Hematopoietic multipotent progenitor cell treated with erythropoietin and hydrocortisone succinate and interleukin-3 and kit ligand, for 6 days (in vitro differentiated cells): Measurements from ENCODE around the gene KRT38.

Experiments used
- DNase-seq: peaks from one replicate; pipeline ENCODE4 v3.0.0-alpha.2; 2015

Gene KRT38

DNA sequence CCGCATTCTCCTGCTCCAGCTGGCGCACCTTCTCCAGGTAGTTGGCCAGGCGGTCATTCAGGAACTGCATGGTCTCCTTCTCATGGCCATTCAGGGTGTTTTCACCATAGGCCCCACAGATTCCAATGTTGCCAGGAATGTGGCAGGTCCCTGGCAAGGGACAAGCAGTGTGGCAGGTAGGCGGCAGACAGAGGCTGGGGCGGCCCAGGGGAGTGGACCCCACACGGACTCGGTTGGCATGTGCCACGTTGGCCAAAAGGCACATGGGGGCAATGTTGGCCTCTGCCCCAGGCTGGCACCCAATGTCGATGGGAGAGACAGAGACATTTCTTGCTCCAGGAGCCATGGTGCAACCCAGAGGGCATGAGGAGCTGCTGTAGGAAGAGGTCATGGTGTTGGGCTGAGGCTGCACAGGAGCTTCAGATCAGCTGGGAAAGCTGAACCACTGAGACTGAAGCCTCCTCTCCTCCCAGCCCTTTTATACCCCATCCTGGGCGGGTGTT is at the start of gene KRT38:
Gene KRT38, minus strand, starts transcription at position 453 of the 503 bp plus-strand sequence. Its CDS starts 62 bp downstream, at position 391.
- DNase-seq, result no peak

- DNase-seq, result no peak
Observed at GRCh38 chr17:41489531-41489930, 48.7 kb upstream of the KRT38 start, which contains the start of gene KRT36. Gene KRT36, minus strand, starts transcription at chr17:41489910. Its CDS starts 46 bp downstream, at chr17:41489864.

GRCh38 chr17:41486809-41487530 is 46.2 kb upstream of the KRT38 start:
- DNase-seq, result peak; percentile 67

GRCh38 chr17:41486316-41486715 is 45.5 kb upstream of the KRT38 start:
- no peak for DNase-seq

DNA sequence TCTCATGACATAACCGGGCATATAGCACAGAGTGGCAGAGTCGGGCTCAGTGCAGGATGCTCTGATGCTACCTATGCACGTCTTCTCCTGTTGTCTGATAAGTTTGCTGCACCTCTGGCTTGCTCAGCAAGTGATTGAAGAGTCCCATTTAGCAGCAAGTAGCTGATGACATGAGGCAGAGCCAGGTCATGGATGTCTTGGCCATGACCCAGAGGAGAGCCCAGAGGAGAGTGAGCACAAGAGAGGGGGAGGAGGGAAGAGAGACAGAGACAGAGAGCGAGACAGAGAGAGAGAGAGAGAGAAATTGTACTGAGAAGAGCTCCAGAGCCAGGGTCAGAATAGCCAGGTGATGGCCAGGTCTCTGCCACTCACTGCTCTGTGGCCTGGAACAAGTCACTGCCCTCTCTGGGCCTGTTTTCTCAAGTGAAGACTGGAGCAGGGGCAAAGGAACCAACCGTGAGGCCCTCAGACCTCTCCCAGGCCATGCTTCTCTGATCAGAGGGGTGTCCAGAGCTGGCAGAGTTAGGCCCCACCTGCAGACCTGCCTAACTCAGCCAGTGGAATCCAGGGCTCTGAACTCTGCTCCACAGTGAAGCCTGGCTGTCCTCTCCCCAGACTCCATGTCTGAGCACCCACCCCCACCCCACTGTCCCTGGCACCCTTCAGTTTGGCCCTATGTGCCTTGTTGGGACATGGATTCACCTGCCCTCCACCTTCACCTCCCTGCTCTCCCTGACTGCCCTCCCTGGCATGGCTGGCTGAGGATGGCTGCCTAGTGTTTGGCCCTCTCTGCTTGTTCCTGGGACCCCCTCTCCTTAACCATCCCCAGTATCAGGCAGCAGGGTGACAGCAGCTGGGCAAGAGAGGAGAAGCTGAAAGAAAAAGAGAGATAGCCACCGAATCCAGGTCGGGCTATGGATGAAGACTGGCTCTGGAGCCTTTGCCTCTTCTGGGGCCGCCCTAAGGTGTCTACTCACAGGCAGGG is 44.4 kb upstream of the KRT38 start:
- no peak for DNase-seq

- peak; percentile 35 for DNase-seq
Observed at GRCh38 chr17:41483991-41484826, 43.4 kb upstream of the KRT38 start.

DNA sequence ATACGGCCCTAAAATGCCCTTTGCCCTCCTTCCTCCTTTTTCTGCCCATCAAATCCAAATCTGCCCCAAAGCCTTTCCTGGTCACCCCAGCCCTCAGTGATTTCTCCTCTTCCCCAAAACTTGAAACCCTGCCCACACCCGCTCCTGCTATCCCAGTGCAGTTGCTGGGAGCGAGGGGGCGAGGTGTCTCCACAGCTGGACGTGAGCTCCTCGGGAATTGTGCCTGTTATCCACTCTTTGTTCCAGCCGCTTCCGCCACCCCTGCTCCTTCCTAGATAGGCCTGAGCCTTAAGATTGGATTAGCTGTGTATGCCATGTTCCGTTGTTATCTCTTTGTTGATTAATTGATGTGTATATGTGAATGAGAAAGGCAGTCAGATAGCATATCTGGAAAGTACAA is 42.7 kb upstream of the KRT38 start:
- DNase-seq, result no peak

GRCh38 chr17:41481036-41481435 is 40.3 kb upstream of the KRT38 start, which contains the start of gene KRT35:
Gene KRT35, minus strand, starts transcription at chr17:41481151. Its CDS starts 54 bp downstream, at chr17:41481097.
- no peak for DNase-seq

DNA sequence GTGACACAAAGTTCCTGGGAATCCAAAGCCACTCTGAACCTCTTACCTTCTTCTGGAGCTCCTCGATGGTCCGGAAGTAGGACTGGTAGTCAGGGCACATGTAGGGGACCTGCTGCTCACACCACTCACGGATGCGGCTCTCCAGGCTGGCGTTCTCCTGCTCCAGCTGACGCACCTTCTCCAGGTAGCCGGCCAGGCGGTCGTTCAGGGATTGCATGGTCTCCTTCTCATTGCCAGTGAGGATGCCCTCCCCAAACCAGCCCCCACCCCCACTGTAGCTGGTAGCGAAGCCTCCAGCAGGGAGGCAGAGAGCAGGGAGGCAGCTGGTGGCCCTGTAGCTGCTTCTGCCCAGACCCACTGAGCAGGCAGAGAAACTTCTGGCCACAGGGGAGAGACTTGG is 39.8 kb upstream of the KRT38 start:
- DNase-seq, result no peak

DNA sequence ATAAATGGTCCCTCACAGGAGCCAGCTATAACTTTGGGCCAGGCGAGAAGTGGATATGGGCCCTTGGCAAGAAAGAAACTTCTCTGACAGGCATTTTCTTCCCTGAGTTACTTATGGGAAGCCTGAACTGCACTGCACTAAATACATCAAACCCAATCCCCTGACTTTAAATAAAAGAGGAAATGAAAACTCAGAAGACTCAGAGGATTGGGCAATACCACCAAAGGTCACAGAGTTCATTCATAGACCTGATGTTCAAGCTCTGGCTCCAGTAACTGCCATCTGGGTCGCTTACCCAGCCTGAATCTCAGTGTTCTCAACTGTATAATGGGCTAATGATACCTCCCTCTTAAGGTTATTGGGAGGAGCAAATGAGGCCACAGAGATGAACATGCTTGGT is 39.4 kb upstream of the KRT38 start:
- DNase-seq, result no peak

GRCh38 chr17:41478237-41478636 is 37.5 kb upstream of the KRT38 start:
- no peak for DNase-seq

DNA sequence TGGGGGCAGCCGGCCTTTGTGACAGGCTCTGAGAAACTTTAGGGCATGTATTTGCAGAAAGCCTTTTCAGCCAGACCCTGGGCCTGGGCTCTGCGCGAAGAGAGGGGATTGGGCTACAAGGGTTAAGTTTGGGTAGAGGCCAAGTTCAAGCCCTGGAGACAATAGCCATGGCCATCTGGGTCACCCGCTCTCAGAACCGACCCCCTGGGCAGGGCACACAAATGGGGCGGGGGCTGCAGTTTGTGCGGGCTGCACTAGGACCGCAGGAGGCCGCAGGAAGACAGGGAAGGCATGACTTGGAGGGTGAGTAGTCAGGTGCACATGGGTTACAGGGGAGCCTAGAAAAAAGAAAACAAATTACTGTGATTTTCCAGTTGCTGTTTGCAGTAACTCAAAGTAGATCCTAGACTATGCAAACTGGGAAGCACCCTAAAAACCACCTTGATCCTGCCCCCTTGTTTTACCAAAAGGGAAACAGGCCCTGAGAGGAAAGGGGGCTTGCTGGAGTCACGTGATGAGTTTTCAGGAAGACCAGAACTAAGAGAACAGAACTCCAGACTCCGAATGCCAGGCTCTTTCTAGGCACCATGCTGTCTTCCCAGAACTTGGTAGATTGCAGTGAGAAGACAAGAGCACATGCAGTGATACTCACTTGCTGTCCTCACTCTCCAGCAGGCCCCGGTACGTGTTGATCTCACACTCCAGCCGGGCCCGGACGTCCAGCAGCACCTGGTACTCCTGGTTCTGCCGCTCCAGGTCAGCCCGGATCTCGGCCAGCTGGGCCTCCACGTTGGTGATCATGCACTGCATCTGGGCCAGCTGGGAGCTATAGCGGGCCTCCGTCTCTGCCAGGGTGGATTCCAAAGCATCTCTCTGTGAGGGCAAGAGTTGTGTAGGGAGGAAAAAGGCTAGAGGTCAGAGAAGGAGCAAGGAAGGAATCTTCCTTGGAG is 36.4 kb upstream of the KRT38 start:
- DNase-seq, result no peak

DNA sequence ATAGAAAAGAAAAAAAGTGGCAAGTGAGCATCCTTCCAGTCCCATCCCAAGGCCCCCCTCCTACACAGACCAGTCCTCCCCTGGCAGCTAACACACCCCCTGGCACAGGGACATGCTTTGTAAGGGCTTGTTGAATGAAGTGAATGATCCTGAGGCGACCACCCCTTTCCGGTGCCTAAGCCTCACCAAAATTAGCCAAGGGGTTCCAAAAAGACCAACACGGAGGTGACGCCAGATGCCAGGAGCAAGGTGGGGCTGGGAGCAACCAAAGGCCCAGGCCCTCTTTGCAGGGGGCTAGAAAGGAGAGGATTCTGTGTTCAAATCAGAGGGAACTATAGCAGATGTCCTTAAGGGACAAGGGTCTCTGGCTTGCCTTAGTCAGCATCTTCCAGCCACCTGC is 34.6 kb upstream of the KRT38 start:
- DNase-seq, result no peak

- DNase-seq, result no peak
Observed at GRCh38 chr17:41474863-41475262, 34.1 kb upstream of the KRT38 start.

DNA sequence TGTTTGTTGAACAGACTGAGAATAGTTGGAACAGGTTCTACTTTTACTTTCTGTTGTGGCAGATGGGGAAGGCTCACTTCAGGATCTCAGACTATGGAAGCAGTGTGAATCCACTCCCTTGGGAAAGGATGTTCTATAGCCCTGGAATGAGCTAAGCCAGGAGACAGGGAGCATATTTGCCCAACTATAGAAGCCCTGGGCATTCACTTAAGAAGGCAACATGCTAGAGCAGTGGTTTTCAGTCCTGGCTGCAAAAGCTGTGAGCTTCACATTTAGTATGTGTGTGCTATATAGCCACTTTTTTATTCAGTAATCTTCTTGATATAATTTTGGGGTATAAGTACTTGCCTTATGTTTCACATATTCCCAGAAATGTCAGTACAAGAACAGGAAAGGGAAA is 27.6 kb upstream of the KRT38 start:
- DNase-seq, result no peak

DNA sequence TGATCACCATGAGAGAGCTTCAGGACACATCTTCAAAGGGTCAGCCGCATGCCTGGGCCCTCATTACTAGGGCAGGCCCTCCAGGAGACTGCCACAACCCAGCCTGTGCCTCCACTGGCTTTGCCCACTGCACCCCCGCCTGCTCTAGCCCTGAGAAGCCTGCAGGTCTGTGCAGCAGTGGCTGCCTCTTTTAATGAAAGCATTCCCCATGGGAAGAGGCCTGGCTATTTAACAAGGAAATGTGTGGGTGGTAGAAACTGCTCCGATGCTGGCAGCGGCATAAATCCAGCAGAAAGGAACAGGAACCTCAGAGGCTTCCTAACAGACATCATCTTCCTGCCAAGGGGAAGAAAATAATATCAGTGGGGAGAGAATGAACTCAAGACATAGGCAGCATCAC is 26.8 kb upstream of the KRT38 start:
- no peak for DNase-seq

GRCh38 chr17:41466988-41467387 is 26.2 kb upstream of the KRT38 start, which contains the start of gene KRT32:
Gene KRT32, minus strand, starts transcription at chr17:41467386. Its CDS starts 61 bp downstream, at chr17:41467325.
- no peak for DNase-seq

DNA sequence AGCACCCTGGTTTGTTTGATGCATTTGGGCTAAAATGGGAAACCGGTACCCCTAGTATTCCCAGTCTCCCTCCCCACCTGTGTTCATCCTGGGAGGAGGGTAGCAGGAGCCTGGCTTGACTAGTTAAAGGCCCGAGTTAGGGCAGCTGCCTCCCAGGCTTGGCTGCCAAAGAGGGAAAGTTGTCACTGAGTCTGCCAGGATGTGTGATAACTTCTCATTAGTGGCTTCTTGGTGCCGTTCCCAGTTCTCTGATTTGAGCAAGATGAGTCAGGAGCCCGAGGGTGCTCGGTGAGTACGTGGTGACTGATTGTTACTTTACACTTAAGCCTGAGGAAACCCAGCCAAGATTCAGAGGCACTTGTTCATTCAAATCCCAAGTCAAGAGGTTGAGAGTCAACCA is 23.9 kb upstream of the KRT38 start:
- DNase-seq, result no peak

- DNase-seq, result no peak
Observed at GRCh38 chr17:41464173-41464572, 23.4 kb upstream of the KRT38 start.

GRCh38 chr17:41463746-41464145 is 23.0 kb upstream of the KRT38 start:
- DNase-seq, result no peak

DNA sequence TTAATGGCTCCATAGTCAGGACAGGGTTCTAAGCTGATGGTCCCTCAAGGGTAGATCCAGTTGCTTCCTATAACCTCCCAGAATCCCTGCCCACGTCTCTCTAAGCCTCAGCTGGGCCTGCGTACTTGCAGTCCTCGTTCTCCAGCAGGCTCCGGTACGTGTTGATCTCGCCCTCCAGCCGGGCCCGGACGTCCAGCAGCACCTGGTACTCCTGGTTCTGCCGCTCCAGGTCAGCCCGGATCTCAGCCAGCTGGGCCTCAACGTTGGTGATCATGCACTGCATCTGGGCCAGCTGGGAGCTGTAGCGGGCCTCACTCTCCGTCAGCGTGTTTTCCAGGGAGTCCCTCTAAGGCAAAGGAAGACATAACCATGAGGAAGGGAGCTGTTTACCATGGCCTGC is 21.9 kb upstream of the KRT38 start:
- no peak for DNase-seq
